ENCODE measurements around the gene NCCRP1.

NCCRP1 gene

GRCh38 chr19:39181500-39182173 lies 15.1 kb upstream of the NCCRP1 start:
- no peak for DNase-seq

GRCh38 chr19:39182174-39182505 lies 14.6 kb upstream of the NCCRP1 start:
- no peak for DNase-seq

- peak; percentile 10 for DNase-seq
These were observed 13.7 kb upstream of the NCCRP1 start for GRCh38 chr19:39183104-39183503.

- DNase-seq = no peak
These were observed 10.4 kb upstream of the NCCRP1 start for GRCh38 chr19:39186391-39186790.

- no peak for DNase-seq
These were observed 9.2 kb upstream of the NCCRP1 start for GRCh38 chr19:39187552-39187943.

- DNase-seq = no peak
These were observed 7.8 kb upstream of the NCCRP1 start for GRCh38 chr19:39188960-39189359.

- no peak for DNase-seq
These were observed 6.0 kb upstream of the NCCRP1 start for GRCh38 chr19:39190768-39191167.

GRCh38 chr19:39192846-39193245 lies 3.9 kb upstream of the NCCRP1 start:
- no peak for DNase-seq

GRCh38 chr19:39193803-39194202 lies 3.0 kb upstream of the NCCRP1 start:
- no peak for DNase-seq

- no peak for DNase-seq
These were observed 1.8 kb upstream of the NCCRP1 start for GRCh38 chr19:39194832-39195542.

- no peak for DNase-seq
These were observed 1.0 kb upstream of the NCCRP1 start for GRCh38 chr19:39195755-39196154.

GRCh38 chr19:39196320-39196719 lies 444 bp upstream of the NCCRP1 start:
- DNase-seq = no peak

- DNase-seq = no peak
These were observed 1.0 kb downstream of the NCCRP1 start for GRCh38 chr19:39197808-39198207.

GRCh38 chr19:39199025-39199424 lies 2.3 kb downstream of the NCCRP1 start:
- peak; percentile 8 for DNase-seq

- DNase-seq = no peak
These were observed 3.5 kb downstream of the NCCRP1 start for GRCh38 chr19:39200066-39200802.

GRCh38 chr19:39200803-39201115 lies 4.0 kb downstream of the NCCRP1 start:
- DNase-seq = no peak

- no peak for DNase-seq
These were observed 6.2 kb downstream of the NCCRP1 start for GRCh38 chr19:39202998-39203355.

- no peak for DNase-seq
These were observed 6.9 kb downstream of the NCCRP1 start, which contains the start of gene SYCN for GRCh38 chr19:39203372-39204341. TSS of gene SYCN (minus strand) at chr19:39204263. CDS start at chr19:39204254, 9 bp downstream.

GRCh38 chr19:39205449-39205764 lies 8.6 kb downstream of the NCCRP1 start:
- DNase-seq = no peak

GRCh38 chr19:39206122-39206521 lies 9.4 kb downstream of the NCCRP1 start:
- no peak for DNase-seq

- DNase-seq = no peak
These were observed 10.6 kb downstream of the NCCRP1 start for GRCh38 chr19:39207293-39207836.

- no peak for DNase-seq
These were observed 11.5 kb downstream of the NCCRP1 start for GRCh38 chr19:39208175-39208795.
